GM08714 (cell line): ENCODE results near the gene BRS3.
"Not testable (repeated sequence)": the region's sequence is repeated elsewhere in the genome, so short reads cannot be mapped to it uniquely, and the experiment has no call there.

Experiments
- H3K4me3 ChIP-seq: fragments of 200-500 bp; sonication (Bioruptor generic); 2 replicates; pipeline ENCODE4 v1.5.1; 2014; ENCODE audit warnings: mild to moderate bottlenecking, low read length, inconsistent platforms
- ZNF274 ChIP-seq: IDR thresholded peaks from 2 replicates; pipeline ENCODE4 v1.6.1; 2012; ENCODE audit warnings: mild to moderate bottlenecking, low read depth, low read length

The BRS3 gene

DNA sequence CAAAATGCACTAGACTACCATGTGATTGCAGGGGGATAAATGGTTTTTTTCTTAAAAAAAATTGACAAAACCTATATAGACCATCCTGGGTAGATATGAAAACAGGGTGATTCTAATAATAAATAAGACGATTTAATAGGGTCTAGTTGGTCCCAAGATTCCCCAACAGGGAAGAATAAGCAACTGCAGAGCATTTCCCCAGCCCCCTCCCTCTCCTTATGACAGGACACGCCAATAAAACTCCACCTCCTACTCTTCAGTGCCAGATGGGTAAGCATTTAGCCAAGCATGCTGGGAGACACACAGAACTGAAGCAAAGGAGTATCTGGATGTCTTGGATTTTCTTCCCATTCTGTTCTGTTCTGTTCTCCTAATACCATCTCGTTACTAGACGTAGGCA is at the start of gene BRS3:
TSS of gene BRS3 (plus strand) at position 301 of the 400 bp plus-strand sequence. CDS start 168 bp downstream, outside the sequence.
- no peak within 1 kb of the TSS for H3K4me3 ChIP-seq
- no peak for TF ChIP-seq ZNF274

DNA sequence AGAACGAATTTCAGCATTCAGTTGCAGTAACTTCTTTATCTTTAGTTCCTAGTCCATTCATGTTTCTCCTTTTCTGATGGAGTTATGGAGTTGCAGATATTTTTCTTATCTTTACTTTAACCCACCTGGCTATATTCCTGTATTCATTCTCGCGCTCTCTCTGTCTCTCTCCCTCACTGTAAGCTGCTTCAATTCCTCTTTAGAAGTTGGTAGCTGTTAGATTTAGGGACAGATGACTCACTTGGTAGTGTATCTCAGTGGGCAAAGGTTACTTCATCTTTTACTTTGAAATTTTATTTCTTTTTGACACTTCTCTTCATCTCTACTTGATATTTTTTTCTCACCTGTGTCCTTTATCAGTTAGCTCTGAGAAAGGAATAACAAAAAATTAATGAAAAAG is 49.6 kb upstream of the BRS3 start:
- no peak overlapping the region for H3K4me3 ChIP-seq
- TF ChIP-seq ZNF274: no peak

DNA sequence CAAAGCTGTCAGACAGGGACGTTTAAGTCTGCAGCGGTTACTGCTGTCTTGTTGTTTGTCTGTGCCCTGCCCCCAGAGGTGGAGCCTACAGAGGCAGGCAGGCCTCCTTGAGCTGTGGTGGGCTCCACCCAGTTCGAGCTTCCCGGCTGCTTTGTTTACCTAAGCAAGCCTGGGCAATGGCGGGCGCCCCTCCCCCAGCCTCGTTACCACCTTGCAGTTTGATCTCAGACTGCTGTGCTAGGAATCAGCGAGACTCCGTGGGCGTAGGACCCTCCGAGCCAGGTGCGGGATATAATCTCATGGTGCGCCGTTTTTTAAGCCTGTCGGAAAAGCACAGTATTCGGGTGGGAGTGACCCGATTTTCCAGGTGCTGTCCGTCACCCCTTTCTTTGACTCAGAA is 42.1 kb upstream of the BRS3 start:
- H3K4me3 ChIP-seq: not testable (repeated sequence)

DNA sequence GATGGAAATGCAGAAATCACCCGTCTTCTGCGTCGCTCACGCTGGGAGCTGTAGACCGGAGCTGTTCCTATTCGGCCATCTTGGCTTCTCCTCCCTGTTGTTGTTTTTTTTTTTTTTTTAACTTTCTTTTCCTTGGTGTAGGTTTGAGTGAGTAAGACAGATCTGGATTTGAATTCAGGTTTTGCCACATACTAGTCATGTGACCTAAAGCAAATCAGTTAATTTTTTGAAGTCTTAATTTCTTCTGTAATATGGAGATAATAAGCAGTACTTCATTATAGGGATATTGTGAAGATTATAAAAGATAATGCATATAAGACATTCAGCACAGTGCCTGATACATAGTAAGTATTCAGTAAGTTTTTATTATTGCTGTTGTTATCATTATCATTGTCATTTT is 41.5 kb upstream of the BRS3 start:
- H3K4me3 ChIP-seq: no peak overlapping the region
- TF ChIP-seq ZNF274: no peak

DNA sequence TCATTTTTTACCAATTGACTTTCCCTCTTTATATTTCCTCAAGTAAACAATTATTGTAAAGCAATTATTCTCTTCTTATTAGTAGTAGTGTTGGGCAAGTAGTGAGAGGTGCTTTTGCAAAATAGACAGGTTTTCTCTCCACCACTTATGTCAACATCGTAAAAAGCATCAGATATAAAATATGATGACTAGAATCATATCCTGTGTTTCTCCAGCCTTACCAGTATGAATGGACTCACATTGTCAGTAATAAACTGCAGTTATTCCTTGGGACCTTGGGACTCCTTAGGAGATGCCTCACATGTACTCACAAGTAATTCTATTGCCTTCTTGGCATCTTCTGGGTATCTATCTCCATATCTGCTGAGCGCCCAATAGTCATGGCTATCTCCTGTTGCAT is 40.4 kb upstream of the BRS3 start:
- no peak for TF ChIP-seq ZNF274

DNA sequence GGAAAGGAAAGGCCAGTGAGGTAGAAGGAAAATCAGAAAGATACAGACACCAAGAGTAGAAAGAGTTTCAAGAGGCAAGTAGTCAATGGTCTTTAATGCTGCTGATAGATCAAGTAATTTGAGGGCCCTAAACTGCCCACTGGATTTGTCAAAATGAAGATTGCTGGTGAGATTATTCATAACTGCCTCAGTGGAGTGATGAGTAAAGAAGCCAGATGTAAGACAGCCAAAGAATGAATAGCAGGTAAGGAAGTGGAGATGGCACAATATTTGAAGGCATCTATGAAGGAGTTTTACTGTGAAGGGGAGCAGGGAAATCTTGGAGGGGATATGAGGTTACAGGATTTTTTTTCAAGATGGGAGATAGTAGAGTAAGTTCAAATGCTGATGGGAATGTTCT is 39.8 kb upstream of the BRS3 start:
- TF ChIP-seq ZNF274: no peak

More for the DNA sequence above, 40.4 kb upstream of the BRS3 start:
- H3K4me3 ChIP-seq: no peak overlapping the region

DNA sequence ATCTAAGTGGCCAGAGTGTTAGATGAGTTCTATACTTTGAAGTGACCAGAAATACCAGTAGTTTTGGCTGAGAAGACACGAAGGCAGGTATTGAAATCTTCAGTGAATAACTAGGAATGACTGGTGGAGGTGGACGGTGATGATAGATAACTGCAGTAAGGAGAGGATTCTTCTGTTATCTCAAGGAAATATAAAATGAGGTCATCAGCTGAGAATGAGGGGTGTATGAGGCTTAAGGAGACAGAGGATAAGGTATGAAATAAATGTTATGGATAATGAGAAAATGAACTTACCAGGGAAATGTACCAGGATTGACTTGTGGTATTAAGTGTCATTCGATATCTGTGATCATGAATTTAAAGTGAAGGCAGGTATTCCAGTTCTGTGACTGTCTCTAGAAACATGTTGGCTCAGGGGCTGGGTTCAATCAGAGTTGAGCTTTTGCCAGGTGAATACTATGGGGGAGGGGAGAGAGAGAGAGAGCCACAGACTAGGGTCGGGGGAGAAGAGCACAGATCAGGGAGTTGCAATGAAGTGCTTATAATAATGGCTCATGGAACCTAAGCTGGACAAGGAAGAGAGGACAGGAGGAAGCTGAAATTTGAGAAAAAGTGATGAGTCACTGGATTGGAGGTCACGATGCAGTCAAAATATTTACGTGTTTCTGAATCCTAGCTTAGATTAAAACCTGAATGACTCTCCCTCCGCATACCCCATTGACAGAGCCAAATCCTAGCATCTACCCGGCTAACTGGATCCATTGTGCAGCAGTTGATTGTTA is 37.5 kb upstream of the BRS3 start:
- TF ChIP-seq ZNF274: no peak

More for the DNA sequence above, 39.8 kb upstream of the BRS3 start:
- no peak overlapping the region for H3K4me3 ChIP-seq

DNA sequence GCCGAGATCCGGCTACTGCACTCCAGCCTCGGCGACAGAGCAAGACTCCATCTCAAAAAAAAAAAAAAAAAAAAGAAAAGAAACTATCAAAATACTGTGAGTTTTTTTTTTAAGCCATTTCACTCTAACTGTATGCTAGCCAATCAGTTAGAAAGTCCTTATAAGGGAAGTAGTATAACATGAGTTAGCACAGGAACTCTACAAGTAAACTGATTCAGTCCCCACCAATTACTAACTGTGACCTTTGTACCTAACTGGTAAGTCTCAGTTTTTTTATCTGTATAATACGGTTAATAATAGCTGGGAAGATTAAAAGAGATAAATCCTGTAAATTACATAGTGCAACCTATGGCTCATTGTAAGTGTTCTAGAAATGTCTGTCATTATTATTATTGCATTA is 35.1 kb upstream of the BRS3 start:
- no peak overlapping the region for H3K4me3 ChIP-seq
- TF ChIP-seq ZNF274: no peak

More for the DNA sequence above, 37.5 kb upstream of the BRS3 start:
- H3K4me3 ChIP-seq: no peak overlapping the region

DNA sequence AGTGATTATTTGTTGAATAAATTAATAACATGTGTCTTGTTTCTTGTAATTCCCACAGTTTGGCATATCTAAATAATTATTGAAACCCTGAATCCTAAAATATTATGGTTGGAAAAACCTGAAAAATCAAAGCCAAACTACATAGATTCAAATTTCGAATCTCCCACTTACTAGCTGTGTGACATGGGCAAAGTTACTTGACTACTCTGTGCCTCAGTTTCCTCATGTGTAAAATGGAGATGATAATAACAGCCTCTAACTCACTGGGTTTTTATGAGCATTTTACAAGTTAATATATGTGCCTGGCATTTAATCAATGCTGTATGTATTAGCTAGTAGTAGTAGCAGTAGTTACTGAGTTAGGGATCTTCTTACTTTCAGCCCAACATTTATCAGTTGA is 34.6 kb upstream of the BRS3 start:
- no peak for TF ChIP-seq ZNF274
- H3K4me3 ChIP-seq: no peak overlapping the region

DNA sequence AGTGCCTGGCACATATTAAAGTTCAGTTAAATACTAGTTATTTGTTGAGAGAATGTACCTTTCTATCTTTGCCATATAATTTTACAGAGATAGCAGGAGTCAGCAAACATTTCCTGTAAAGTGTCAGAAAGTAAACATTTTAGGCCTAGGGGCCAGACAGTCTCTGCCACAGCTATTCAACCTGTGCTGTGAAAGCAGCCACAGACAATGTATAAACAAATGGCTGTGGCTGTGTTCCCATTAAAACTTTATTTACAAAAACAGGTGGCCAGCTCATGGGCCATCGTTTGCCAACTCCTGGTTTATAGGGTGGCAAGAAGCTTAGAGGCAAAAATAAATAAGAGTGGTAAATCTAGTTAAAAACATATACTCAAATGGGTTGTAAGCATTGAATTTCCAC is 34.0 kb upstream of the BRS3 start:
- H3K4me3 ChIP-seq: no peak overlapping the region
- no peak for TF ChIP-seq ZNF274

DNA sequence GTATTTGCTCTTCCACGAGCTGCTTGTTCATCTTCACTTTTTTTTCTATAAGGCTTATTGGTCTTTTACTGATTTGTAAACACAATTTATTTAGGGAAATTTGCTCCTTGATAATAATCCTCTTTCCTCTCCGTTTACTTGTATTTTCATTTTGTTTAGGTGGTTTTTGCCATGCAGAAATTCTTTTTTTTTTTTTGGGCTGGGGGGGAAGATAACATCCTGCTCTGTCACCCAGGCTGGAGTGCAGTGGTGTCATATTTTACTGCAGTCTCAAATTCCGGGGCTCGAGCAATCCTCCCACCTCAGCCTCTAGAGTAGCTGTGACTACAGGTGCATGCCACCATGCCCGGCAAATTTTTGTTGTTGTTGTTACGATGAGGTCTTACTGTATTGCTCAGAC is 31.6 kb upstream of the BRS3 start:
- H3K4me3 ChIP-seq: no peak overlapping the region
- no peak for TF ChIP-seq ZNF274

DNA sequence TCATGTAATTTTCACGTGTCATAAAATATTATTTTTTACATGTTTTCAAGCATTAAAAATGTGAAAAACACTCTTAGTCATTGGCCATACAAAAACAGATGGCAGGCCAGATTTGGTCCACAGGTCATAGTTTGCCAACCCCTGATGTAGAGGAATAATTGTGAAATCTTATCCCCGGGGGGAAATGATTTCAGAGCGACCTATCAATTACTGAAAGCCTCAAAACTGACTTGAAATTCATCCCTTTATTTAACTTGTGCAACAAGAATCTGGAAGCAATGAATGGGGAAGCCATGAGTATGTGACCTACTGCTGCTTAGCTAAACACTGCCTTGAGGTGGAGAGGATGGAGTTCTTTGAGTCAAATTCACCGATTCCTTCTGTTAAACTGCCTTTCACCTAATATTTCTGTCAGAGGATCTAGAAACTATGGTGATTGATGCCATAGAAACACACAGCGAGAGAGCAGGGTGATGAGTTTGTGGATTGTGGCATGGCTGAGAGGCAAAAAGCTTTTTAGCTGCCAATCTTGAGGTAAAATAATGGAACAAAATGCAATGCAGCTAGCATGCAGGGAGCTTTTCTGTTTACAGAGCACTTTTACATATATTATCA is 30.3 kb upstream of the BRS3 start:
- no peak for TF ChIP-seq ZNF274
- no peak overlapping the region for H3K4me3 ChIP-seq

DNA sequence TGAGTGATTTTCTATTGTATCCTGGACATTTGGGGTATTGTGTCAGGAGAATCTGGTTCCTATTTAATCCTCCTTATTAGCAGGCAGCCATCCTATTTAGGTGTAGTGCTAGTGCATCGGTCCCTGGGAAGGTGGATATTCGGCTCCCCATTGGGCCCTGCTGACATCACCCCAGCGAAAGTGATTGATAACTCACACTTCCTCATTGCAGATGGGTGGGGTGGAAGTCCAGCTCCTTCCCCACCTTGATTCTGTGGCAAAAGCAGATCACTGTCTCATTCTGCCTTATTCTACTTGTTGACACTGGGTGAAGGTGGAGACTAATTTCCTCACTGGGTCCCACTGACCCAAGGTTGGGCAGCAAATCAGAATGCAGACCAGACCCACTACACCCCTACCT is 23.2 kb upstream of the BRS3 start:
- TF ChIP-seq ZNF274: no peak
- H3K4me3 ChIP-seq: no peak overlapping the region

DNA sequence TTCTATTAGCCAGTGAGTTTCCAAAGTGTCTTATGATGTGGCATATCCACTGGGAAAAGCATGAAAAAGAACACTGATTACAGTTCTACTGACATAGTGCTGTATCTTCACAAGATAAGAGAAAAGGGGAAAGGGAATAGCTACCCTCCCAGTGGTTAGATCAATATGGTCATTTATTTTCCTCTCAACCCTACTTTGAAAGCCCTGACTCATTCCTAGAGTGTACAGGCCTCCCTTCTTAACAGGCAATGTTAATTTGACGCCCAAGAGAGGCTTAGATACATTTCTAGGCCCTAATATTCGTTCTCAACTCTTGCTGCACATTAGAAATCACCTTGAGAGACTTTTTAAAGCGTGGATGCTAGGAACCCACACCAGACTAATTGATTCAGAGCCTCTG is 20.4 kb upstream of the BRS3 start:
- TF ChIP-seq ZNF274: no peak
- no peak overlapping the region for H3K4me3 ChIP-seq

DNA sequence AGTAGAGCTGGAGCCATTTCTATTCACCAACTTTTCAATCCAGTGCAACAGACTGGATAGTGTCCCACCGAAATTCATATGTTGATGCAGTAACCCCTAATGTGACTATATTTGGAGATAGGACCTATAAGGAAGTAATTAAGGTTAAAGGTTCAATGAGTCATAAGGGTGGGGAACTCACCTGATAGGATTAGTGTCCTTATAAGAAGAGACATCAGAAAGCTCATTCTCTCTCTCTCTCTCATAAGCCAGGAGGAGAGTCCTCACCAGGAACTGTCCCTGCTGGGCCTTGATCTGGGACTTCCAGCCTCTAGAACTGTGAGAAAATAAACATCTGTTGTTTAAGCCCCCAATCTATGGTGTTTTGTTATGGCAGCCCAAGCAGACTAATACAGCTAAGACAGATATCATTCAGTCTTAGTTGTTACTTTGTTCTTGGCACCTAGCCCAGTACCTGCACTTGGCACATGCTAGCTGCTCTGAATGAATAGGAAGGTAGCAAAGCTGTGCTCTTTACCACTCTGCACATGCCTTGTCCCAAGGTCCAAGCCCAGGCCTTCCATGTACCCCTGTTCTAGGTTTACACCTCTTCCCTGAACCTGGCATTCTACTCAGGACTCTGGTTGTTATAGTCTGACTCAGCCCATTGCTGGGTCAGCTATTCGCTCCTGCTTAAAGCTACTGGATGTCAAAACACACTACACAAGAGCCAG is 19.2 kb upstream of the BRS3 start:
- no peak for TF ChIP-seq ZNF274
- no peak overlapping the region for H3K4me3 ChIP-seq
